Stimulated activated naive CD8-positive, alpha-beta T cell treated with anti-CD3 and anti-CD28 coated beads, Interleukin-15, Interleukin-2, amounts not matched to agents 100 U/mL and 50 U/mL, for 24 hours (primary cell): Measurements from ENCODE around the gene SMYD2.
"Not testable (repeated sequence)": the region's sequence is repeated elsewhere in the genome, so short reads cannot be mapped to it uniquely, and the experiment has no call there.

Experiments used
- ATAC-seq: fragments of 150-1000 bp; cut with Tn5 transposase; one replicate; pipeline ENCODE4 v1.10.0; 2021
- DNase-seq: peaks from one replicate; pipeline ENCODE4 v3.0.0; 2021

SMYD2 gene

GRCh38 chr1:214271174-214271858 lies 9.6 kb upstream of the SMYD2 start:
- DNase-seq (no peak), ATAC-seq (no peak)

- ATAC-seq (no peak), DNase-seq (no peak)
These were observed 8.8 kb upstream of the SMYD2 start for GRCh38 chr1:214271995-214272731.

- ATAC-seq: no peak
- no peak for DNase-seq
These were observed 7.9 kb upstream of the SMYD2 start for GRCh38 chr1:214272964-214273533.

GRCh38 chr1:214275700-214276099 lies 5.3 kb upstream of the SMYD2 start:
- ATAC-seq, DNase-seq: not testable (repeated sequence)

DNA sequence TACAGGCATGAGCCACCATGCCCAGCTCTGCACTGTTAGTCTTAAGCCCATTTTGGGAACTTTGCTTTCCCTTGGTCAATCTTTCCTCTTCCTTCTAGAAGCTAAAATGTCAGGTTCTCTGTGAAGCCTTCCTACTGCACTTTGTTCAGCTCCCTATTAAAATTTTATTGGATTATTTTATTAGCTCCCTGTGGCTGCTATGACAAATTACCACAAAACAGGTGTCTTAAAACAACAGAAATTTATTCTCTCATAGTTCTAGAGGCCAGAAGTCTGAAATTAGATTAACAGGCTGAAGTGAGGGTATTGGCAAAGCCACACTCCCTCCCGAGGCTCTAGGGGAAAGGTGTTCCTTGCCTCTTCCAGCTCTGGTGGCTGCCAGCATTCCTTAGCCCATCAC lies 4.2 kb upstream of the SMYD2 start:
- ATAC-seq: no peak
- no peak for DNase-seq

DNA sequence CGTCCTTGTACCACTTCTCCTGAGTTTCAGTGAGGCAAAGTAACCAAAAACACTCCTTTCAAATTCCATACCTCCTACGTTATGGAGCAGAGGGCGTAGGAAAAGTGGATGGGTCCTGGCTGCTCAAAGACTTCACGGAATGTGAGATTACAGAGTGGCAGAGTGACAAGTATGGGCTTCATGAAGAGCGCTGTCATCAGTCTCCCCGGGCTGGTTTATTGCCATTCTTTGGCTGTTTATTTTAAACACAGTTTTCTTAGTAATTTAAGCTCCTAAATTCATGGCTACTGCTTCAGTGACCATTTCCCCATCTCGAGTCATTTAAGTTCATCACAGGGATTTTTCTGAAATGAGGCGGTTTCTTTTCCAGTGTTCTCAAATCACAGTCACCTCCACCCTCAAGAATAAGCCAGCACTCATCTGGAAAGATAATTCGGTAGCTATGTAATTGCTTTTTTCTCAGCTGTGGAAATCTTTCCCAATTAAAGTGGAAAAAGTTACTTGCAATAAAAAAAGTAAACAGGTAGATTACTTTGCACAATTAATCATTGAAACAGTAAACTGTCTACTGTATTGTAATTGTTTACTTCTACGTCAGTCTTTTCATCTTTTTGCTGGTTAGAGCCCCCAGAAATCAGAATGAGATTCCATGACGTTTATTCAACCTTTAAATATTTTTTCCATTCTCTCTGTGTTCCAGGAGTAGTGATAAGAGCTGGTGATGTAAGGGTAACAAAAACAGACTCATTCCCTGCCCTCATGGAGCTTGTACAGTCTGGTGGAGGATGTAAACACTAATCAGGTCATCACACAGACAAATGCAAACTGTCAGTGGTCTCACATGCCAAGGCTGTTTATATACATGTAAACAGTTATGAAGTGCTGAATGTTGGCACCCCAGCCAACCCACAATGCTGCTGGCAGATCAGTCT lies 3.0 kb upstream of the SMYD2 start:
- ATAC-seq: no peak
- DNase-seq: no peak

- ATAC-seq (peak; percentile 8), DNase-seq (peak; percentile 29)
These were observed 456 bp upstream of the SMYD2 start for GRCh38 chr1:214280386-214281020.

DNA sequence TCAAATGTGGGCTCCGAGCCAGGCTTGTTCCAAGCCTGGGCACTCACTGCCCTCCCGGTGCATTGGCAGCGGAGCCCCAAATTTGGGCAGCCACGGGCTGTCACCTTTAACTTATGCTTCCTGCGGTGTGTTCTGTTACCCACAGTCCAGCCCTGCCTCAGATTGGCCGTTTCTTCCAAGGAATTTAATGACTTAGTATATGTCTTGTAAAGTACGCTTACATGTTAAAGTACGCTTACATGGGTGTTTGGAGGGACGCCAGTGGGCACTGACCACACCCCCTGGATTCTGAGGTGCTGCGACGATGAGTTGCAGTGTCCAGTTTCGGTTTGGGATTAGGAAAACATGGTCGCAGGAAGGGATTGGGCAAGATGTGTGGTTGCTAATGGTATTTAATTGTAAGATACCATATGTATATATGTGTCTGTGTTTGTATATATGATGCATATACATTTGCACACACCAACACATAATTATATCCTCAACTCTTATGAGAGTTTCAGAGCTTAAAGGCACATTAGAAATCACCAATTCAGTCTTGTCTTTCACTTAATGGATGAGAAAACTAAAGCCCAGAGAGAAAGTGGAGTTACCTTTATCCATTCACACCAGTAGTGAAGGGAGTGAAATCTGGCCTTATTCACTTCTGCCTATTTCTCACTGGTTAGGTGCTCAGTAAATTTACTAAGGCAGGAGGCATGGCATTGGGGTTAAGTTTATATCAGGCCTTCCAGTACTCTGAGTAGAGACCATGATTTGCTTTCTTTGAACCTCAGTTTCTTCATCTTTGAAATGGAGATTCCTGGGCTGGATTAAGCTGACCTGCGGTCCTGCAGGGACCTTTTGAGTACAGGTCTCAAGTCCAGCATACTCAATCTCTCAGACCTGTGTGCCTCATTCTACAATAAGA lies 1.0 kb downstream of the SMYD2 start:
- DNase-seq (no peak), ATAC-seq (no peak)

DNA sequence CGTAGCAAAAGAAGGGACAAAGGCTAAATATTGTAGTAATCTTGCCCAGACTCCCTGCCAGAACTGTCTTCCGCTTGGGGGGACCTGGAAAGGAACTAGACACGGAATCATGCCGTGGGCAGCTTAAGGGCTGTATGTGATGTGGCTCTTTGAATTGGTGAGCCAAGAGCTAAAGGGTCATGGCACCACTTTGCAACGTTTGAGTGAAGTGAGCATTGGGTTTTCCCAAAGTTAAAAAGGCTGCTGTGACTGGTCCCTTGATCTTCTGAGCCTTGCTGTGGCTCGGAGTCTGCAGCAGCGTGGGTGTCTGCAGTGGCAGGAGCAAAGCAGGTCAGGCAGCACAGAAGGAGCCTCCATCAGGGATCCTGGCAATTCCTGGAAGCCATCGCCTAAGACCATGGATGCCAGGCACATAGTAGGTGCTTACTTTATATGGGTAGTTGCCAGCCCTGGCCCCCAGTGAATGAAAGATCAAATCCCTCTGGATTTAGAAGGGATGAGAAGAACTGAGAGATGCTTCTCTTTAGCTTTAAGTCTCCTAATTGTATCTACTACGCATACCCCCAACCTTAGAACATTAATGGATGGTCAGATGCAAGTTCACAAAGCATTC lies 1.8 kb downstream of the SMYD2 start:
- ATAC-seq: peak; percentile 42

DNA sequence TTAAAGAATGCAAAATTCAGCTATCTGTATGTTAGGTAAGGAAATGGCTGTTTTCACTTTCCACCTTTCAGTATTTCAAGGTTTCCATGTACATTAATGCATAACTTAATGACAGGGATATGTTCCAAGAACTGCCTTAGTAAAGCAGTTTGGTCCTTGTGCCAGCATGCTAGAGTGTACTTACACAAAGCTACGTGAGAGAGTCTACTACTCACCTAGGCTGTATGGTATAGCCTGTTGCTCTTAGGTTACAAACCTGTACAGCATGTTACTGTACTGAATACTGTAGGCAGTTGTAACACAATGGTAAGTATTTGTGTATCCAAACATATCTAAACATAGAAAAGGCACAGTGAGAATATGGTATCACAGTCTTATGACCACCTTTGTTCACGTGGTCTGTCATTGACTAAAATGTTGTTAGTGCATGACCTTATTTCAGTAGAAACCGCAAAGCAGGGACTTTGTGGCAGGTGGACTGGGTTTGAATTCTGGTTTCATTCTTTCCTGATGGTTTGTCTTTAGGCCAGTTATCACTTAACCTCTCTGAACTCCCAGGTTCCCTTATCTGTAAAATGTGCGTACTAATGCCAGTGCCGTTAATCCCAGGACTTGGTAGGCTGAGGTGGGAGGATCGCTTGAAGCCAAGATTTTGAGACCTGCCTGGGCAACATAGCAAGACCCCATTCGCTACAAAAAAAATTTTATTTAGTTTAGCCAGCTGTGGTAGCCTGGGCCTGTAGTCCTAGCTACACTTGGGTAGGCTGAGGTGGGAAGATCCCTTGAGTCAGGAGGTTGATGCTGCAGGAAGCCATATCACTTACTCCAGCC lies 4.9 kb downstream of the SMYD2 start:
- ATAC-seq (no peak), DNase-seq (no peak)

More for the DNA sequence above, 1.8 kb downstream of the SMYD2 start:
- DNase-seq: peak; percentile 26

DNA sequence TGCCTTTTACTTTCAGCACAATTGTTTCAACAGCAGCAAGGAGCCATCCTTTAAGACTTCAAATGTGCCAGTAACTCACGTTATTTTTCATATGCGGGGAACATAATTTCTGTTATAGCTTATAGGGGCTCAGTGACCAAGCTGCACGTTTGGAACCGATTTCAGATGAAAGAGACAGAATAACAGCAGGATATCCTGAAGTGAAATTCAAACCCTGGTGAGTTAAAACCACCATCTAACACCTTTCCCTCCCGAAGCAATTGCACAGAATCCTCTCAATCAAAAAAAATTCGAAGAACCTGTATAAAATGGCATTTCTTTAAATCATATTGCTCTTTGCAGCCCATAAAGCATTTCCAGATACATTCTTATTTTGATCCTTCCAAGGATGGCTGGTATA lies 6.9 kb downstream of the SMYD2 start:
- DNase-seq (no peak), ATAC-seq (no peak)

DNA sequence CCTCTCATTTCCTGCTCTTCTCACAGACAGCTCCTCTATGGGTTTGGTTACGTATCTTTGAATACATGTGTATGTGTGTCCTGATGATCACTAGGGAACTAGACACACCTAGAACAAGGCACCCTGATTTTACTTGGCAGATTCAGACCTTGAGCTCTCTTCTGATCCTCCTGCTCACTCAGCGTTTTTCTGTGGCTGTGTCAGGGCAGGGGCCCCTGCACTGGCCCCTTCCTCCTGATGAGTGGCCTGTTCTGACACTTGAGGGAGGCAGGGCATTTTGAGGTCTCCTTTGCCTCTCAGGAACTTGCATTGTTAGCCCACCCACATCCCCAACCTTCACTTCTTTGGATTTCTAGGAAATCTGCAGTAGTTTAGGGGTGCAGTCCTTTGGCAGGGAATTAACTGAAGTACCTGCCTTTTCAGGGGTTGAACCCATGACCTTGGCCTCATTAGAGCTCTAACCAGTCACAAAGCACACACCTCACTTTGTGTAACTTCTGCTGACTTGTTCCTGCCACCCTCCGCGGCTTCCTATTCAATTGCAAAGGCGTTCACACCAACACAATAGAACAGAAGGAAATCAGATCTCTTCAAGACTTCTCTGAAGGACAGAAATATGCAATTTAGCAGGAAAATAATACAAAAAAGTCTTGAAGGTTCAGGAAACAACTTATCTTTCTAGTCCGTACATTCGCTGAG lies 8.8 kb downstream of the SMYD2 start:
- DNase-seq (no peak), ATAC-seq (no peak)

DNA sequence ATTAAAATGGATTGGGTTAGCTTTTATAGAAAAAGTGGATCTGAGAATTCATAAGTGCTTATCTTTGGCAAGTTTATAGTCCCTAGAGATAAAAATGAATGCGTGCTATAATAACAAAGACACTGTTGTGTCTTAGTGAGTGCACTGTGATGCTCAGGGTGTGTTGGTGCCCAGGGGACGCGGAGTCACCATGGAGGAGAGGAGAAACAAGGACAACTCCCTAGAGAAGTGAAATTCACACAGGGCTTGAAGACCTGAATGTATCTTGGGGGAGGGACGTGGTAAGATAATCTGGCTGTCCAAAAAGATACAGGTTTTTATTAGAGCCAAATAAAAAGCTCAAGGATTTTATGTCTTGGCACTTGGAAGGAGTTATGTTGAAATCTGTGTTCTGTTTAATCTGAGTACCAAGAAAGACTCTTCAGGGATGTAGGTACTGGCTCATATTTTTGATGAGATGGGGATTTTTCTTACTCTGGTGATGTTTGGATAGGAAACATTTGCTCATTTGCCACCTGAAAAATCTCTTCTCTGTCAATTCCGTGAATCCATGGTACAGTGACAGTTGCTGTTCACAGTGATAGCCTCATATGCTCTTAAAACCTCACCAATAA lies 9.6 kb downstream of the SMYD2 start:
- no peak for ATAC-seq
- DNase-seq: no peak

- ATAC-seq (no peak), DNase-seq (no peak)
These were observed 11.4 kb downstream of the SMYD2 start for GRCh38 chr1:214292322-214292721.

DNA sequence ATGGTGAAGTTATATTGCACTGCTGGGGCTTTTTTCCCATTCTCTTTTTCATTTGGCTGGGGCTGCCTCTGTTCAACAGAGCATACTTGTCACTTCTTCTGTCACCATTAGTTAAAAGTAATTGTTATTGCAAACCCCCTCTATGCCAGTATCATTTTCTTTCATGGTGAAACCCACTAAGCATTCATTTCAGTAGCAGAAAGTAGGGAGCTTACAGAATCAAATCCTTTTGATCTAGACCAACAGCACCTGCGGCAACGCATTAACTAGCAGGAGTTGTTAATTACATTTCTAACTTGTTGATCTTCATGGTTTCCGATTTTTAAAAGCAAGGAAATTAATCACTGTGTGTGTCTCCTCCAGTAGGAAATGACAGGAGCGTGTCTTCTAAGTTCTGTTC lies 15.0 kb downstream of the SMYD2 start:
- ATAC-seq (no peak), DNase-seq (no peak)

- no peak for DNase-seq
- no peak for ATAC-seq
These were observed 16.1 kb downstream of the SMYD2 start for GRCh38 chr1:214296860-214297745.

DNA sequence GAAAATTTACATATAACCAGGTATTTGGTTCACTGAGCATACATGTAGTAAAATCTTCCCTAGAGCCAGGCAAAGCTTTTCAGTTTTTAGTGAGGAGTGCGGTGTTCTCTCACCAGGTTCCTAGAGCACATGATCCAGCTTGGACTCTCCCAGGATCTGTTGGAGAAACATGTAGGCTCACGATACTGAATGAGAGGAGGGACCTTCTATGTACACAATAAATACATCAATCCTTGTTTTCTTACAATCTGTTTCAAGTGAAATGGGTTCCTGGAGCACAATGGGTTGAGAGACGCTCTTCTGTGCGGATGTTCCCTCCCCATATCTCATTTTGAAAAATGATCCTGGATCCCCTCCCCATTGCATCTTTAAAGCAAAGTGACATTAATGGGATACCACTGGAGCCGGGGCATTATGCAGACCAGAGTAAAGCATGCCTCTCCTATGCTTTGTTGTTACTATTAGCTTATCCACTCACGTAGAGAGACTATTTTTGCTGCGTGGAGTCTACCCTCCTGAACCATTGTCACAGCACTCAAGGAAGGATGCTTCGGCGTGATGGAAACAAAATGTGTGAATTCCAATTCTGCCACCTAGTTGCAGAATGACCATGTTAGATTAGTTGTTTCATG lies 19.3 kb downstream of the SMYD2 start:
- ATAC-seq (no peak), DNase-seq (no peak)
